GM12874 (cell line): ENCODE results near the gene MBD5.

Source experiments
- CTCF ChIP-seq: IDR thresholded peaks from 2 replicates; pipeline ENCODE4 v1.5.1; 2011; ENCODE audit warnings: low read depth, mild to moderate bottlenecking, control low read depth, low read length, moderate library complexity; ENCODE audit not compliant: insufficient read depth

Gene MBD5

DNA sequence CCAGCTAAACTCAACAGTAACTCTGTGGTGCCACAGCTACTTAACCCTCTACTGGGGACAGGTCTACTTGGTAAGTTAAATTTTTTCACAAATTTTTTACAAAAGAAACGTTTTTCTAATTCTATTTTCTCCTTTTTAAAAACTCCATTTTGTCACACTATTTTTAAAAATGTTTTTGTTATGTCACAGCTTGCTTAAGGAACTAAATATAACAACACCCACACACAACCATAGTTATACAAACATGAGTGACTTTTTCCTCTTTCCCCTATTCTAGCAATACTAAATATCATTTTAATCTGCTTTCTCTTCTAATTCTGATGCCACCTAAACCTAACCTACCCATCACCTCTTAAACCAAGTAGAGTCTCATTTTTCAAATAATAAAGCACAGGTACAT lies 463.2 kb downstream of the MBD5 start:
- TF ChIP-seq CTCF = no peak

DNA sequence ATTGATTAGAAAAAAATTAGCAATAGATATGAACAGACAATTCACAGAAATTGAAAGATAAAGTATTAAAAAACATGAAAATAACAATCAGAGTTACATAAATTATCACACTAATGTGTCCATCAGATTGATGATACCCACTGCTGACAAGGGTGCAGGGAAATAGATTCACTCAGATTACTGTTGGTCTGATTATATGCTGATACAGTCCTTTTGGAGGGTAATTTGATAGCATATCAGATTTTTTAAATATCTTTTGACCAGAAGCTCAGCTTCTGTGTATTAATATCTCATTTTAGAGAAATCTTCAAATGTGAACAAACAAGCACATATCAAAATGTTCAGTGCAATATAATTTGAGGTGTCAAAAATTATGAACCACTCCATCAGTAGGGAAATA lies 465.8 kb downstream of the MBD5 start:
- no peak for TF ChIP-seq CTCF

- no peak for TF ChIP-seq CTCF
Observed at GRCh38 chr2:148487439-148487838, 466.5 kb downstream of the MBD5 start.

DNA sequence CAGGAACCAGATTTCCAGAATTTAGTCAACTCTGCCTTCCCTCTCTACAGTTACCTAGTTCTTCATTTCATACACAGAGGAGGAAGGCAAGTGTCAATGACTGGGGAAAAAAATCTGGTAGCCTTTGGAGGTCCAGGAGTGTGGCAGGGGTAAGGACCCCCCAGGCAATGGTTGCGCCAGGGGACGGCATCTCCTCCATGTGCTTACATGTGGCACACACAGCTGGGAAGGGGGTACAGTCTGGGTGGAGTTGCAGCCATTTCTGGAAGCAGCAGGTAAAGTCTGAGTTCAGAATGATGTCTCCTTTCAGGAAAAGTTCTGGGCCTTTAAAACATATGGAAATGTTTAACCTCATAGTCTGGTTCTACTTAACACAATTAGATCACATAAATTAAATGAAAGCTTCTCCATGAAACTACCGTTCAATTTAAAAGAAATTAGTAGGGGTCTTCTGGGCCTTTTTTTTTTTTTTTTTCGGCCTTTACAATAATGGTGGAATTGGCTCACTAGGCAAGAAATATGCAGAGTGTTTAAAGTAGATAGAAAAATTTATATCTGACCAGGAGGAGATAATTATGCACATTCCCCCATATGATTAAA lies 470.0 kb downstream of the MBD5 start:
- no peak for TF ChIP-seq CTCF

- no peak for TF ChIP-seq CTCF
Observed at GRCh38 chr2:148493822-148494563, 473.1 kb downstream of the MBD5 start.

DNA sequence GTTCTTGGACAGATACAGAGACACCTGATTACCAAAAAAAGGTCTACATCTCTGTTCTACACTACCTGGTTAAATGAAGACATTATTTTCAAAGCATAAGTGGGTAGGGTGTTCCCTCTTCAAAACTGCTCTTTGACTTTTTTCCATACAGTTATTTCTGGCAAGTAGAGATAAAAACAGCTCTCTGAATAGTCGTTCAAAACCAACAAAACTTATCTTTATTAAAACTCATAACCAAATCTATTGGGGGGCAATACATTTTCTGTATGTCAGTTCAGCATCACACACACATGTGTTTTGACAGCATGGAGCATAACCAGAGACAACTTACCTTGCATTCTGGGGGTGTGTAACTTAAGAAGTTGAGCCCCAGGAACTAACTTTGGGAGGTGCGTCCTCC lies 474.7 kb downstream of the MBD5 start:
- no peak for TF ChIP-seq CTCF

DNA sequence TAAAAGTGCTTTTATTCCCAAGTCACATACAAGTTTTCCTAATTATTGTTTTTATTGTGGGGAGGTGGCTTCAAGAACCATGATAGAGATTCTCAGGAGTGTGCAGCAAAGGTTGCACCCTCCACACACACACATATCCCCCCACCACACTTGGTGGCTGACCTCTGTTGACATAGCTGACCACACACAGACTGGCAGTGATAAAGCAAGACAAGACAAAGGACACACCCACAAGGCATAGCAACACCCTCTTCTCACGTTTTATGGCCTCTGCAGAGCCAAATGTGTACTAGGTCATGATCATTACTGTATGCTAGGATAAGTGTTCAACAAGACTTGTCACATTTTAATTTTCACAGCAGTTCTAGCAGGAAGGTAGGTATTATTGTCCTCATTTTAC lies 480.7 kb downstream of the MBD5 start:
- TF ChIP-seq CTCF = no peak
